Measurements from ENCODE around the gene MROH2B. TPM values are rescaled to one million over a fixed set of nuclear protein-coding genes. Genes with fewer than 3 reads are reported as not detected.

MROH2B gene
- total RNA-seq, 2 donors from 2014 or later = not detected

DNA sequence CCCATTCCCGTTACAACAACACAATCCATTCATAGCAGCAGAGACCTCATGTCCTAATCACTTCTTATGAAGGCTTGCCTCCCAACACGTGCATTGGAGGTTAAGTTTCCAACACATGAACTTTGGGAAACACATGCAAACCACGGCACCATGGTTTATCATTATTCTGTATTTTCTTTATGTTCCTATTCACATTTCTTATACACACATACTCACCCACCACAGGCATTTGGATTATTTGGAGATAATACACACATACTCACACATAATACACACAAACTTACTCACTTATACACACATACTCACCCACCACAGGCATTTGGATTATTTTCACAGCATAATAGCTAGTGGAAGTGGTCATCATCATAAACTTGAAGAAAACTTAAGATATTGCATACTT, 86.3 kb downstream of the MROH2B start:
- no peaks in the 10 kb centered on the region for H3K9me3 ChIP-seq
- intact Hi-C loops (cut with DNase I) = no loop called here
- no peaks in the 10 kb centered on the region for H3K4me1 ChIP-seq
- no peak overlapping the region for H3K27ac ChIP-seq
- no peaks in the 10 kb centered on the region for H3K27me3 ChIP-seq
- H3K36me3 ChIP-seq = no peaks in the 10 kb centered on the region
- no peak for DNase-seq
- TF ChIP-seq, protein P1, sequence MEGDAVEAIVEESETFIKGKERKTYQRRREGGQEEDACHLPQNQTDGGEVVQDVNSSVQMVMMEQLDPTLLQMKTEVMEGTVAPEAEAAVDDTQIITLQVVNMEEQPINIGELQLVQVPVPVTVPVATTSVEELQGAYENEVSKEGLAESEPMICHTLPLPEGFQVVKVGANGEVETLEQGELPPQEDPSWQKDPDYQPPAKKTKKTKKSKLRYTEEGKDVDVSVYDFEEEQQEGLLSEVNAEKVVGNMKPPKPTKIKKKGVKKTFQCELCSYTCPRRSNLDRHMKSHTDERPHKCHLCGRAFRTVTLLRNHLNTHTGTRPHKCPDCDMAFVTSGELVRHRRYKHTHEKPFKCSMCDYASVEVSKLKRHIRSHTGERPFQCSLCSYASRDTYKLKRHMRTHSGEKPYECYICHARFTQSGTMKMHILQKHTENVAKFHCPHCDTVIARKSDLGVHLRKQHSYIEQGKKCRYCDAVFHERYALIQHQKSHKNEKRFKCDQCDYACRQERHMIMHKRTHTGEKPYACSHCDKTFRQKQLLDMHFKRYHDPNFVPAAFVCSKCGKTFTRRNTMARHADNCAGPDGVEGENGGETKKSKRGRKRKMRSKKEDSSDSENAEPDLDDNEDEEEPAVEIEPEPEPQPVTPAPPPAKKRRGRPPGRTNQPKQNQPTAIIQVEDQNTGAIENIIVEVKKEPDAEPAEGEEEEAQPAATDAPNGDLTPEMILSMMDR (IDR thresholded peaks at IDR 0.05) = no peak
- H3K4me3 ChIP-seq = no peak overlapping the region
- H3K9ac ChIP-seq (ENCODE audit: low read depth in 2 of 2, low read length in 2 of 2) = no peak overlapping the region

DNA sequence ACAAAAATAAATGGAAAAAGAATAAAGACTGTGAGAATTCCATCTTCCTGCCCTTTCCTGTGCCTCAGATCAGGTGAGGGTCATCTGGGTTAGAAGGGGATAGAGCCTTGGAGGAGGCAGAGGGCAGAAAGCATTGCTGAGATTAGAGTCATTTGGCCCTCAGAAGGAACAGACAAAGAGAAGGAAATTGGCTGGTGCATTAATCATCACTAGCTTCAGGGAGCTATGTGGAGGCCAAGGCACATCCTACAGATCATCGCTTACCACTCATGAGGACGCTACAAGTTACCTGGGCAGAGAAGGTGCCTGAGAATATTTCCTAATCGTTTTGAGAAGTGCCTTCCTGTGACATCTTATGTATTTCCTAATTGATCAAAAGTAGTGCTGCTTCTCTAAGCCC, 87.4 kb downstream of the MROH2B start:
- intact Hi-C loops (cut with DNase I) = no loop called here
- H3K4me1 ChIP-seq = no peaks in the 10 kb centered on the region
- no peaks in the 10 kb centered on the region for H3K36me3 ChIP-seq
- H3K9ac ChIP-seq (ENCODE audit: low read depth in 2 of 2, low read length in 2 of 2) = no peak overlapping the region
- no peak overlapping the region for H3K4me3 ChIP-seq
- H3K9me3 ChIP-seq = no peaks in the 10 kb centered on the region
- no peak overlapping the region for H3K27ac ChIP-seq
- TF ChIP-seq, protein P1 (IDR thresholded peaks at IDR 0.05) = no peak
- no peak for DNase-seq
- H3K27me3 ChIP-seq = no peaks in the 10 kb centered on the region

DNA sequence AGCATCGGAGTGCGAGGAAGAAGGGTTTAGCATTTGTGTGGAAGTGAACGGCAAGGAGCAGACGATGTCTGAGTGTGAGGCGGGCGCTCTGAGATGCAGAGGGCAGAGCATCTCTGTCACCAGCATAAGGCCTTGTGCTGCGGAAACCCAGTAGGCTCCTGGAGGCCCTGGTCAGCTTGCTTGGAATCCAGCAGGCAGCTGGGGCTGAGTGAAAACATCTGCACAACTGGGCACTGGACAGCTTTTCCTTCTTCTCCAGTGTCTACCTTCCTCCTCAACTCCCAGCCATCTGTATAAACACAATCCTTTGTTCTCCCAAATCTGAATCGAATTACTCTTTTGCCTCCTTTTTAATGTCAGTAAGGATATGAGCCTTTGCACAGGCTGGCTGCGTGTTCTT, 89.7 kb downstream of the MROH2B start:
- H3K4me3 ChIP-seq = no peak overlapping the region
- H3K4me1 ChIP-seq = no peaks in the 10 kb centered on the region
- intact Hi-C loops (cut with DNase I) = no loop called here
- TF ChIP-seq, protein P1 (IDR thresholded peaks at IDR 0.05) = no peak
- H3K9ac ChIP-seq (ENCODE audit: low read depth in 2 of 2, low read length in 2 of 2) = no peak overlapping the region
- DNase-seq = no peak
- no peak overlapping the region for H3K27ac ChIP-seq
- H3K9me3 ChIP-seq = no peaks in the 10 kb centered on the region
- no peaks in the 10 kb centered on the region for H3K27me3 ChIP-seq
- H3K36me3 ChIP-seq = no peaks in the 10 kb centered on the region

DNA sequence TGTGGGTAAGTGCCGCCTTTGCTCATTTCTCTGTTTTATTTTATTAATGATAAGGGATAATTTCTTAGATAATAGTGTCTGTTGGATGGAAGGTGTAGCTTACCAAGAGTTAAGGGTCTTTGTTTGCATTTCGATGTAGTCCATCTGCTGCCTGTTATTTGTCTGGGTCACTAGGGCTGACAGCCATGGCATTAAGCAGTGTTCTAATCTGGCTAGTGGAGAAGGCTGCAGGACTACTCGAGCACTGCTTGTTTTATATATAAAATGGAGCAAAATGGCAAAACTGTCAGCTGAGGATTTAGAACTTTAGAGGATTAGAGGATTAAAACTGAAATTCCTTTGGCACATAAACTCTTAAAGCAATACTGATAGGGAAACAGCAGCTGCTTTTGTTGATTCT, 94.3 kb downstream of the MROH2B start:
- Histone ChIP-seq H3K27me3 (no peaks in the 10 kb centered on the region), H3K9ac (ENCODE audit: low read depth in 2 of 2, low read length in 2 of 2) (no peak overlapping the region), H3K27ac (no peak overlapping the region), H3K4me1 (no peaks in the 10 kb centered on the region), H3K4me3 (no peak overlapping the region), H3K9me3 (no peaks in the 10 kb centered on the region), H3K36me3 (no peaks in the 10 kb centered on the region)
- intact Hi-C loops (cut with DNase I) = no loop called here
- DNase-seq = no peak
- TF ChIP-seq, protein P1 (IDR thresholded peaks at IDR 0.05) = no peak

DNA sequence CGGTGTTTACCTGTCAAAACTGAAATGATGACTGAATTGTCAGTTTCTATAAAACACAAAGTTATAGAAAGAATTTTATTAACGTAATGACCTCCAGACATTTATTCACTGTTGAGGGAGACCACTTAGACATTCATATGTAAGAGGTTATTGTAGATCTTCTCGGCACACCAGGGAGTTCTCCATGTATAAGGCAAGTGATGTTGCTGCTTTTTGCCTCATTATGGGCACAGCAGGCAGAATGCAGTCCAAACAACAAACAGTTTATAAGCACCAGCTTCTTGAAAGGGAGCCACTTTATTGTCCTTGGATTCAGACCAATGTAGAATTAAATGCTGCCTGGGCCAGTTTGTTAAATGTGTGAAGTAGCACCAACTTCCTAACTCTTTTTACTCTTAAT, 95.1 kb downstream of the MROH2B start:
- H3K9me3 ChIP-seq = no peaks in the 10 kb centered on the region
- no peaks in the 10 kb centered on the region for H3K4me1 ChIP-seq
- intact Hi-C loops (cut with DNase I) = no loop called here
- no peak overlapping the region for H3K4me3 ChIP-seq
- H3K27me3 ChIP-seq = no peaks in the 10 kb centered on the region
- H3K27ac ChIP-seq = no peak overlapping the region
- no peak overlapping the region for H3K9ac ChIP-seq (ENCODE audit: low read depth in 2 of 2, low read length in 2 of 2)
- TF ChIP-seq, protein P1 (IDR thresholded peaks at IDR 0.05) = no peak
- no peak for DNase-seq
- no peaks in the 10 kb centered on the region for H3K36me3 ChIP-seq

Data from colonic mucosa (tissue), 4 donors.